ENCODE results near the gene TSPAN9.

- no peak for TF ChIP-seq CTCF (IDR thresholded peaks at IDR 0.05)
- TF ChIP-seq POLR2A (IDR thresholded peaks at IDR 0.05): no peak
- no peak for TF ChIP-seq EP300 (IDR thresholded peaks at IDR 0.05)
These were observed 170.5 kb downstream of the TSPAN9 start for GRCh38 chr12:3247629-3248161.

Measured in tibial nerve (tissue), 4 donors.